ENCODE results near the gene SF3B5. TPM values are rescaled to one million over a fixed set of nuclear protein-coding genes. Genes with fewer than 3 reads are reported as not detected.

The SF3B5 gene
- total and polyA plus RNA-seq, 9 of the 15 experiments (the other 6 are each of a cell fraction or from before 2014, with no cell fraction given) = 238 to 1,211 (median 407) TPM

GRCh38 chr6:144095134-144096002, at the start of gene SF3B5 (continued):
- no peak for TF ChIP-seq ZNF274 (IDR thresholded peaks at IDR 0.05; ENCODE audit: borderline replicate concordance, low read depth, low read length)
- TF ChIP-seq NR4A1 (CRISPR knock-in tag; IDR thresholded peaks at IDR 0.05) = peak; percentile 34; the same call in 1 of the 2 replicates
- TF ChIP-seq NR4A1 (tag; IDR thresholded peaks at IDR 0.05) = 0 out of 2 replicates have a peak, but pooled peaks have one; percentile 54
- peak; percentile 92 for TF ChIP-seq ZNF121 (CRISPR knock-in tag; conservative IDR thresholded peaks at IDR 0.05)
- no peak for TF ChIP-seq NCOR1 (IDR thresholded peaks at IDR 0.05)
- TF ChIP-seq LCOR (CRISPR knock-in tag; IDR thresholded peaks at IDR 0.05) = 0 out of 2 replicates have a peak, but pooled peaks have one; percentile 33
- TF ChIP-seq PKNOX1 (IDR thresholded peaks at IDR 0.05) = peak; percentile 68; the same call in 1 of the 2 replicates
- peak; percentile 80 for TF ChIP-seq NFYB (IDR thresholded peaks at IDR 0.05; ENCODE audit: extremely low read depth, insufficient read length)
- TF ChIP-seq BDP1 (IDR thresholded peaks at IDR 0.05; ENCODE audit: insufficient read depth, insufficient read length) = no peak
- 0 out of 2 replicates have a peak, but pooled peaks have one; percentile 37 for TF ChIP-seq THRB (CRISPR knock-in tag; conservative IDR thresholded peaks at IDR 0.05)
- no peak for TF ChIP-seq STAT5A (IDR thresholded peaks at IDR 0.05; ENCODE audit: borderline replicate concordance, low read length)
- no peak for TF ChIP-seq RERE (CRISPR knock-in tag; IDR thresholded peaks at IDR 0.05; ENCODE audit: borderline replicate concordance)
- peak; percentile 32; the same call in 1 of the 2 replicates for TF ChIP-seq NFE2 (IDR thresholded peaks at IDR 0.05; ENCODE audit: low read depth)
- TF ChIP-seq MTA2 (IDR thresholded peaks at IDR 0.05; ENCODE audit: low read depth) = no peak
- no peak for TF ChIP-seq ZFP36 (IDR thresholded peaks at IDR 0.05; ENCODE audit: low read depth, low read length, partially characterized antibody)
- no peak for TF ChIP-seq HES1 (IDR thresholded peaks at IDR 0.05; ENCODE audit: low read depth)
- no peak for TF ChIP-seq NCOA2 (IDR thresholded peaks at IDR 0.05; ENCODE audit: partially characterized antibody in 2 of 2)
- TF ChIP-seq SIN3B (IDR thresholded peaks at IDR 0.05; ENCODE audit: low read depth) = peak; percentile 96
- peak; percentile 84 for TF ChIP-seq NR2C1 (IDR thresholded peaks at IDR 0.05)
- TF ChIP-seq NR2C1 (tag; IDR thresholded peaks at IDR 0.05) = peak; percentile 86
